GM18511 (cell line): Measurements from ENCODE around the gene COA5.

Source experiments
- ATAC-seq: cut with Tn5 transposase; IDR thresholded peaks from one replicate; pipeline ENCODE4 v1.9.1; 2021; ENCODE audit warnings: mild to moderate bottlenecking, moderate library complexity; ENCODE audit not compliant: unreplicated experiment

Gene COA5

DNA sequence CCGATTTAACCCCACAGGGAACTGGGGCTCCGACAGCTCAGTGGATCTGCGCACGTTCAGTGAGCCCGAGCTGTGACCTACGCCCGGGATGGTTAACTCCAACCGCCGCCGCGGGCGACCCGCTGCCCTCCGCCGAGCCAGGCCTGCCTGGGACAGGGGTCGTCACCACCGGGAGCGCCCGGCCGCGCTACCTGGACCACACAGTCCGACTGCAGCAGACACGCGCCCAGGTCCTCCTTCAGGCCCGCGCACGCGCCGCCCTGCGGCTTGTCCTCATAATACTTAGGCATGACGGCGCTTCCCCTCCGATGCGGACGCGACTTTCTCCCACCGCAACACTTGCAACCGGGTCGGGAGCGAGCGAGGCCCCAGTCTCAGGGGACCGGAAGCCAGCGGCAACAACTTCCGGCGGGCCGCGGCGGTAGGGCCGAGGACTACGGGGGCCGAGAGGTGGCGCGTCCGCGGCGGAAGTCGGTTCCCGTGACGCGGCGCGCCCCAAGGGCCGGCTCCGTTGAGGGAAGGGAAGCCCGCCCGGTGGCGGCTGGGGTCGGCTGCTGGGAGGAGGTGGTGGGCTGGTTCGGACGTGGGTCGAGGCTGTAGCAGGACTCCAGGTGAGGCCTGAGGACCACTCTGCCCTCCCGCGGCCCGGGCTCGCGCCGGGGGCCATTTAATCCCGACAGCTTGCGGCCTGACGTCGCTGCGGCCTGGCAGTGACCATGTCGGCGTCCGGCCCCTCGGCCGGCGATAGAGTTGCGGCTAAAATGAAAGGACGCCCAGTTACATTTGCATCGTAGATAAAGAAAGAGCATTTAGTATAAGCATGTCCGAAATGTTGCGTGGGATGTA, at the start of gene COA5, which contains the start of gene UNC50:
Gene COA5 (minus strand): TSS at position 397 of the 846 bp plus-strand sequence. CDS start 107 bp downstream, at position 290.
Gene UNC50 (plus strand): TSS at position 474 of the 846 bp plus-strand sequence. CDS start 1,171 bp downstream, outside the sequence.
- ATAC-seq: peak; percentile 94

- ATAC-seq: no peak
These were observed 48.5 kb upstream of the COA5 start for GRCh38 chr2:98656800-98657199.

DNA sequence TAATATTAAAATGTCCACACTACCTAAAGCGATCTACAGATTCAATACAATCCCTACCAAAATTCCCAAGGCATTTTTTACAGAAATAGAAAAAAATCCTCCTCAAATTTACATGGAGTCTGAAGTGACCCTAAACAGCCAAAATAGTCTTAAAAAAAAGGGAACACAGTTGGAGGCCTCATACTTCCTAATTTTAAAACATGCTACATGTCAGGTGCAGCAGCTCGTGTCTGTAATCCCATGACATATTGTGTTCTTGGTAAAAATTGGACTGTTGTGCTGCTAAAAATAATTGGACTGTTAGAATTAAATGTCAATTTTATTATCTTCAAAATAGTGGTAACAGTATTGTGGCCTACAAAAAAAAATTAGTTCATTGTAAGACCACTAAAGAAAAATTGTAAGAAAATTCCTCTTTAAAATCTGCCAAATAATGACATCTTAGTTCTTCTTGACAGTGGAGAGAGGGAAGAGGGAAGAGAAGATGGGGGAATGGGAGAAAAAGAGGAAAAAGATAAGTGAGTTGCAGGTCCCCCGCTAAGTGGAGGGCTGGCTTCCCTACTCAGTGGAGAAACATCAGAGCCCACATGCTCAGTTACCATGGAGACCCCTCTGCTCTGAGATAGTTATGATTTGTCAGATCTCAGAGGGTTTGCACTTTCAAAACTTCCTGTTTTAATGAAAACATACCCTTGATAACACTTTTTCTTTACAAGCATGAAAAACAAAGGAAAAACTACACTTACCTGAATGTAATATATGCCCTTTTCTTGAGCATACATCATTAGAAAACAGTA, 46.6 kb upstream of the COA5 start:
- ATAC-seq: no peak

DNA sequence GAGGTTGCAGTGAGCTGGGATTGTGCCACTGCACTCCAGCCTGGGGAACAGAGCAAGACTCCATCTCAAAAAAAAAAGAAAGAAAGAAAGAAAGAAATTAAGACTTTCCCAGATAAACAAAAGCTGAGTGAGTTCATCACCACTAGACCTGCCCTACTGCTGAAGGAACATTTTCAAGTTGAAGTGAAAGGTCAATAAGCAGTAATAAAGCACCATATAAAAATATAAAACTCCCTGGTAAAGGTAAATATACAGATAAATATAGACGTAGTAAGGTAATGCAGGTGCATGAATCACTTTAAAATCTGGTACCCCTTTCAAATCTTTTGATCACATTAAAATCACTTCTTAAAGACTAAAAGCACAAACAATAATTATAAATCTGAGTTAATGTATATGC, 42.7 kb upstream of the COA5 start:
- ATAC-seq: no peak

DNA sequence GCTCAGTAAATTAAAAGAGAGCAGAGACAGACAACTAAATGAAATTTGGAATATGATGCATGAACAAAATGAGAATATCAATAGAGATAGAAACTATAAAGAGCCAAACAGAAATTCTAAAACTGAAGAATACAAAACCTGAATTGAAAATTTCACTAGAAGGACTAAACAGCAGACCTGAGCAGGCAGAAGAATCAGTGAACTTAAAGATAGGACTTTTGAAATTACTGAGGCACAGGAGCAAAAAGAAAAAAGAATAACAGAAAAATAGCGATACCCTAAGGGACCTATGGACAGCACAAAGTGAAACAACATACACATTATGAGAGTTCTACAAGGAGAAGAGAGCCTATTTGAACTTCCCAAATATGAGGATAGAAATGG, 41.7 kb upstream of the COA5 start:
- ATAC-seq: no peak

DNA sequence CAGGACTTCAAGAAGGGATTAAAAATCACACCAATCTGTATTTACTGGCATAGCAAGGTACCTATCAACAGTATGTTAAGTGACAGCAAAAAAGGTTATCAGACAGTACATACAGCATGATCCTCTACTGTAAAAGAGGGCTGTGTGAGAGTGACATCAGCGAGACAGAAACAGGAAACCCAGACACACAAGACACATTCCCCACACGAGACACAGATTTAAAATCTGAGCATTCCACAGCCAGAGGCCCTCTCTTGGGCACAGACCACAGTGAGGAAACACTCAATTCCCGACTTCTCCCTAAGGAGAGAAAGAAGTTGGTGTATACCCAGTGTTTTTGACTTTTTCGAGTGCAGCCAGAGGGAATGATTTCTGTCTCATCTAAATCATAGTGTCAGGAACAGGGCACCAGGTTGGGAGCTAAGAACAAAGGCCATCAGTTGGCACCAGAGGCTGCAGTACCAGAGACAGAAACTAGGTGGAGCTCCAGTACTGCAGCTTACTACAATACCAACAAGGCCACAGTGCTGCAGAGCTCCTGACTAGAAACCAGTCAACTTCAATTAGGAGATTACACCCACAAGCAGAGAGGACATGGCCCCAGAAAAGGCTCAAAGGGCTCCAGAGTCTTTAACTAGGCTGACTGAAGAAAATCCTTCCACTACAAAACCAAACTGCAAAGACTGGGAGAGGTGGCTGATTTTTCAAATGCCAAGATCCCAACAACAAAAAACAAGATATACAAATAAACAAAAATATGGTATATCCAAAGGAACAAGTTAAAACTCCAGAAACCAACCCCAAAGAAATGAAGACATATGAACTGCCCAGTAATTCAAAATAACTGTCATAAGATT, 41.1 kb upstream of the COA5 start:
- peak; percentile 73 for ATAC-seq

- ATAC-seq: no peak
These were observed 40.1 kb upstream of the COA5 start for GRCh38 chr2:98648451-98648850.

- ATAC-seq: no peak
These were observed 39.3 kb upstream of the COA5 start for GRCh38 chr2:98647636-98648035.

DNA sequence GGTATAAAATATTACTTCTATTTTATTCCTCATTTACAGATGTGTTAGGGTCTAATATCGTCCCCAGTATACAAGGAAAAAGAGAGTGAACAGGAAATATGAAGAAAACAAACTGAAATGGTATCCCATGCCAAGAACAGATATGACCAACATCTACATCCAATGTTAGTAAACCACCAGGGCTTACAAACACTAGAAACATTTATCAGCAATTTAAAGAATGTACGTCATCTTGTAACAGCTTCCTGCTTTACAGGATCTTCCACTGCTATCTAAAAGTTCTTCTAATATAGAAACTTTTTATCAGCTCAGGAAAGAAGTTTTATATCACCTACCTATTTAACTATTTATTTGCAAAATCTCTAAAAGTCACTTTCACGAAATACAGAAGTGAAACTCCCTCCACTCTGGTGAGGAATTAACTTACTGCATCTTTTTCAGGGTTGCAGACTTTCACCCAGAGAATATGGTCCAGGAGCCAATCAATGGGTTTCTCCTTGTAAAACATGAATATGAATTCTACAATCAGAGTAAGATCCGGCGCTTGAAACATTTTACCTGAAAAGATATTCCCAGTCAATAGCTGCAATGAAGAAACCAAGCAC, 35.3 kb upstream of the COA5 start:
- no peak for ATAC-seq

GRCh38 chr2:98637401-98638147, 29.3 kb upstream of the COA5 start:
- ATAC-seq: peak; percentile 89

DNA sequence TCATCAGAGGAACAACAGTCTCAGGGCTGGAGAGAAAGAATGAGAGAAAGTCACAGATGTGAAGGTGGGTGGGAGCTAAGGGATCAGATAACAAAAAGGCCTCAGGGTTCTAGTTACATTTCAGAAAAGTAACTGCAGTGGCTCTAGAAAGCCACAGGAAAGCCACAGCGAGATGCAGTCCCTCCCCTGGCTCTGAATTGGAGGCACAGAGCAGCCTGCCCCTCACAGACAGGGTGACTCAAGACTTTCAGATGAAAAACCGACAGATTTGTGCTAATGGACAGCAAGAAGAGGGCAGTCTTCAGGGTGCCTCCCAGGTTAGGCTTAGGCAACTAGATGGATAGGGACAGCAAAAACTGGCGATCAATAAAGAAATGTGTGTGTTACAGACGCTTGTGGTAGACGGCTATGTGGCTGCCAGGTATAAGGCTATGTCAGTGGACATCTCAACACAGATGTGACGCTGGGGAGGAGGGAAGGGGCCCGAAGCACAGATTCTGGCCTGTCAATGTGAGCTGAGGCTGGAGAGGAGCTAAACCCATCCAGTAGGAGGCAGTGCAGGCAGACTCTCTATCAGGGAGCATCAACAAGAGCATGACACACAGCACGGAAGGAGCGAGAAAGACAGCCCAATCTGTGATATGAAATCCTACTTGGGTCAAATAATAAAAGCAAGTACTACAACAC, 26.2 kb upstream of the COA5 start:
- no peak for ATAC-seq

DNA sequence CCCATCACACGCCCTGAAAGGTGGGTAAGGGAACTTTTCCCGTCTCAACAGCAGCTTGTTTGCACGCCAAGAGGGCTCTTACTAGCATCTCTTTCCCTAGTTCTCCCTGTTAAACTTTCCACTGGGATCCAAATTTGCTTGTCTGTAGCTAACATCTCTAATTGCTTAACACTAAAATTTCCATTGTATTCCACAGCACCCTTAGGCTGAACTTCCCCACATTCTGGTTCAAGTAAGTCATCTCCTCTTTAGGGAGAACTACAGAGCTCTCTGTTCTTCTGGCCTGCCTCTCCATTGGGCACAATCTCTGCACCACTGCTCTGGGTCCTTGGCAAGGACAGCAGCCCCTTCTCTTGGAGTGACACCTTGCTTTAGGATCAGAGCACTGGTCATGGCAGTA, 24.0 kb upstream of the COA5 start:
- no peak for ATAC-seq

DNA sequence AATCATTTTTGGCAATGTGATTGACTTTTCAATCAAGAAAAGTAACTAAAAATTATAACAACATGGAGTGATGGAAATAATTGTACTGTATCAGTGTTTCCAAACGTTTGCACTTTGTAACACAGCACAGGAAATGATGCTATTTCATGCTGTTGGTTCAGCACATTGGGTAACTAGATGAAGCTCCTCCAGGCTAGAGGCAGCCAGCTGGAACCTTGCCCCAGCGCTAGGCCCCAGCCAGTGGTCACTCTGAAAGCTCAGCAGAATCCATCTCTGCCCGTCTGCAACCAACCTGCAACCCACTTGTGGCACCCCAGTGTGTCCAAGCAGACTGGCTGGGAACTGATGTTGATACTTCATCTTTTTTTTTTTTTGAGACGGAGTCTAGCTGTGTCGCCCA, 15.3 kb upstream of the COA5 start:
- ATAC-seq: no peak

- ATAC-seq: no peak
These were observed 8.8 kb upstream of the COA5 start for GRCh38 chr2:98617149-98617548.

- ATAC-seq: no peak
These were observed 7.2 kb upstream of the COA5 start for GRCh38 chr2:98615481-98615880.

- ATAC-seq: no peak
These were observed 5.9 kb upstream of the COA5 start for GRCh38 chr2:98614024-98614739.

GRCh38 chr2:98608962-98609604, 771 bp upstream of the COA5 start:
- ATAC-seq: peak; percentile 8

GRCh38 chr2:98607741-98608115, 584 bp downstream of the COA5 start:
- peak; percentile 4 for ATAC-seq
